OCI-LY7 (cell line): ENCODE results near the gene ARHGAP42. TPM values are rescaled to one million over a fixed set of nuclear protein-coding genes. Genes with fewer than 3 reads are reported as not detected.

Experiments
- BruUV-seq: library from RNA; stranded (reverse); fragments of 400-500 nt; replicated peaks from 2 replicates; lab custom pipeline; 2021; lab: Mats Ljungman, UMichigan
- CTCF ChIA-PET: fragments of 300-600 bp; sonication (Branson Sonifier 250); formaldehyde crosslinking; loops from one replicate; lab custom pipeline; 2022; ENCODE audit warnings: antibody characterized with exemption; ENCODE audit not compliant: unreplicated experiment; lab: Charles Lee
- POLR2A ChIA-PET: fragments of 300-600 bp; sonication (Branson Sonifier 250); formaldehyde crosslinking; loops from one replicate; lab custom pipeline; 2022; ENCODE audit warnings: antibody characterized with exemption; lab: Charles Lee
- DNase-seq: peaks from one replicate; pipeline ENCODE4 v3.0.0-alpha.2; 2015; ENCODE audit warnings: low spot score
- H2AFZ ChIP-seq: fragments of 200-600 bp; sonication (generic), shearing (Covaris generic); 2 replicates; pipeline ENCODE4 v1.6.1; 2014; ENCODE audit warnings: mild to moderate bottlenecking, antibody characterized with exemption, low read length, moderate library complexity
- H3K27ac ChIP-seq: fragments of 200-600 bp; sonication (generic); 2 replicates; pipeline ENCODE4 v1.5.1; 2014; ENCODE audit warnings: mixed run types, low read depth, mild to moderate bottlenecking, moderate library complexity, low read length, inconsistent platforms; ENCODE audit not compliant: poor library complexity, severe bottlenecking
- H3K36me3 ChIP-seq: fragments of 200-600 bp; sonication (generic); 2 replicates; pipeline ENCODE4 v1.6.1; 2014; ENCODE audit warnings: mild to moderate bottlenecking, antibody characterized with exemption, low read length, moderate library complexity, mixed read lengths; ENCODE audit not compliant: insufficient read depth
- H3K4me1 ChIP-seq: fragments of 200-600 bp; sonication (generic); 2 replicates; pipeline ENCODE4 v1.5.1; 2014; ENCODE audit warnings: mild to moderate bottlenecking, low read length; ENCODE audit not compliant: insufficient read depth, poor library complexity, severe bottlenecking
- H3K4me2 ChIP-seq: fragments of 200-600 bp; sonication (generic); 2 replicates; pipeline ENCODE4 v1.6.1; 2014; ENCODE audit warnings: mild to moderate bottlenecking, low read length
- H3K4me3 ChIP-seq: fragments of 200-600 bp; sonication (generic); 2 replicates; pipeline ENCODE4 v1.5.1; 2014; ENCODE audit warnings: mild to moderate bottlenecking, low read depth, low read length; ENCODE audit not compliant: poor library complexity, severe bottlenecking
- H3K79me2 ChIP-seq: fragments of 200-600 bp; sonication (generic); 2 replicates; pipeline ENCODE4 v1.6.1; 2016; ENCODE audit warnings: low read depth, mild to moderate bottlenecking, low read length, moderate library complexity, mixed read lengths; ENCODE audit not compliant: insufficient read depth
- H3K9me2 ChIP-seq: fragments of 200-600 bp; sonication (generic); 2 replicates; pipeline ENCODE4 v1.6.1; 2016; ENCODE audit warnings: mild to moderate bottlenecking, low read length, mixed read lengths; ENCODE audit not compliant: insufficient read depth
- H3K9me3 ChIP-seq: fragments of 200-600 bp; sonication (generic); 2 replicates; pipeline ENCODE4 v1.6.1; 2014; ENCODE audit warnings: mild to moderate bottlenecking, mixed run types, low read length, mixed read lengths
- H4K20me1 ChIP-seq: fragments of 200-600 bp; sonication (generic); 2 replicates; pipeline ENCODE4 v1.6.1; 2014; ENCODE audit warnings: mild to moderate bottlenecking, antibody characterized with exemption, low read length, moderate library complexity, mixed read lengths; ENCODE audit not compliant: insufficient read depth
- EZH2phosphoT487 ChIP-seq: fragments of 200-600 bp; sonication (generic); IDR thresholded peaks from 2 replicates; pipeline ENCODE4 v1.6.1; 2018; ENCODE audit warnings: low read depth, borderline replicate concordance, mild to moderate bottlenecking, mixed run types, antibody characterized with exemption, low read length, moderate library complexity, mixed read lengths
- intact Hi-C: fragments of 100-400 bp; cut with micrococcal nuclease; formaldehyde crosslinking; loops from one replicate; pipeline ENCODE4 v1.10.0; 2022; ENCODE audit not compliant: unreplicated experiment
- total RNA-seq, 2 experiments: library from RNA; depleted of rRNA in 1 of 2; stranded (reverse); fragments of >200 nt in 1 of 2; shearing (Covaris generic) in 1 of 2; gene quantifications; 2 replicates each; pipeline ENCODE4 v1.2.3, GENCODE V29; 2014 to 2022
- TF ChIP-seq, protein P1 (sequence below): fragments of 200-600 bp; sonication (generic); conservative IDR thresholded peaks from 2 replicates; pipeline ENCODE4 v1.5.1; 2014; ENCODE audit warnings: mild to moderate bottlenecking, antibody characterized with exemption, low read length, moderate library complexity, mixed read lengths

The ARHGAP42 gene
- total RNA-seq, 2 experiments from 2014 or later = not detected

DNA sequence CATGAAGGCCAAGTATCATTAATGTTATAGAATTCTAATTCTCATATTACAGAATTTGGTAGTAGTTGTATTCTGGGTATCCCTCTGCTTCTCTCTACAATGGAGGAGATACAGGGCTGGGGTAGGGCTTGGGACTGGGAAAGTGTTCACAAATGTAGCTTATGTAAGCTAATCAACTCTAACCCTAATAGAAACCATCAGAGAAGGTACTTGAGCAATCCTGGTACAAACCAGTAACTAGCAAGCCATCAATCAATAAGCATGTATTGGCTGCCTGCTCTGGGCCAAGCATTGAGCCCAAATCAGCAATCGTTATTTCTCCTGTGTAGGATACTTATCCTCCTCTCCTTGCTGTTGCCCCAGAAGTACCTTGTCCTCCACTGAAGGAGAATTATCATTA is 268.2 kb downstream of the ARHGAP42 start:
- ChIA-PET POLR2A (no interaction called here), CTCF (no interaction called here)
- H3K4me2 ChIP-seq = no peak overlapping the region
- no TSS peak for BruUV-seq
- H3K4me3 ChIP-seq = no peak overlapping the region
- H3K36me3 ChIP-seq = no peaks in the 10 kb centered on the region
- no peaks in the 10 kb centered on the region for H3K9me2 ChIP-seq
- H3K27ac ChIP-seq = no peak overlapping the region
- no peaks in the 10 kb centered on the region for H3K9me3 ChIP-seq
- no peaks in the 10 kb centered on the region for H3K79me2 ChIP-seq
- TF ChIP-seq EZH2phosphoT487 = no peak
- TF ChIP-seq, protein P1, sequence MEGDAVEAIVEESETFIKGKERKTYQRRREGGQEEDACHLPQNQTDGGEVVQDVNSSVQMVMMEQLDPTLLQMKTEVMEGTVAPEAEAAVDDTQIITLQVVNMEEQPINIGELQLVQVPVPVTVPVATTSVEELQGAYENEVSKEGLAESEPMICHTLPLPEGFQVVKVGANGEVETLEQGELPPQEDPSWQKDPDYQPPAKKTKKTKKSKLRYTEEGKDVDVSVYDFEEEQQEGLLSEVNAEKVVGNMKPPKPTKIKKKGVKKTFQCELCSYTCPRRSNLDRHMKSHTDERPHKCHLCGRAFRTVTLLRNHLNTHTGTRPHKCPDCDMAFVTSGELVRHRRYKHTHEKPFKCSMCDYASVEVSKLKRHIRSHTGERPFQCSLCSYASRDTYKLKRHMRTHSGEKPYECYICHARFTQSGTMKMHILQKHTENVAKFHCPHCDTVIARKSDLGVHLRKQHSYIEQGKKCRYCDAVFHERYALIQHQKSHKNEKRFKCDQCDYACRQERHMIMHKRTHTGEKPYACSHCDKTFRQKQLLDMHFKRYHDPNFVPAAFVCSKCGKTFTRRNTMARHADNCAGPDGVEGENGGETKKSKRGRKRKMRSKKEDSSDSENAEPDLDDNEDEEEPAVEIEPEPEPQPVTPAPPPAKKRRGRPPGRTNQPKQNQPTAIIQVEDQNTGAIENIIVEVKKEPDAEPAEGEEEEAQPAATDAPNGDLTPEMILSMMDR = no peak
- no peak overlapping the region for H2AFZ ChIP-seq
- no peaks in the 10 kb centered on the region for H4K20me1 ChIP-seq
- no peaks in the 10 kb centered on the region for H3K4me1 ChIP-seq
- intact Hi-C loops = no loop called here
- no peak for DNase-seq

DNA sequence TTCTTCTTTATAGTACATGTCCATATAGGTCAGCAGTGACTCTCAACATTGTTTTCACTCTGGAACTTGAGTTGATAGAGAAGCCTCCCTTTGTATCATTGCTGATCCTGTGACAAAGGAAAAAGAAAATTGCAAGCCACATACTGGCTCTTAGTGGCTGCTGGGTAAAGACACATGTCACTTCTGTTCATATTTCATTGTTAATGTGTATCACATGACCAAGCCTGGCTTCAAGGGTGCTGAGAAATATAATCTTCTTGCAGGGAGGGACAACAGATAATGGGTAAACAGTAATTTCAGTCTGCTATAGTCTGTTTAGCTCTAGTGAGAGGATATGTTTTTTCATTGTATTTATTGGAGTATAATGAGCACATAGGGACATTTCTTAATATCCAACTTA is 269.3 kb downstream of the ARHGAP42 start:
- CTCF ChIA-PET = no interaction called here
- BruUV-seq = no TSS peak
- POLR2A ChIA-PET = interaction anchor here (0.6 kb wide), 1 partner anchor 341 kb away, joined by 3 read pairs; no protein-coding TSS in a partner anchor
- Histone ChIP-seq H3K4me2 (no peak overlapping the region), H2AFZ (no peak overlapping the region), H3K36me3 (no peaks in the 10 kb centered on the region), H3K27ac (no peak overlapping the region), H4K20me1 (no peaks in the 10 kb centered on the region), H3K9me3 (no peaks in the 10 kb centered on the region), H3K79me2 (no peaks in the 10 kb centered on the region), H3K4me3 (no peak overlapping the region), H3K9me2 (no peaks in the 10 kb centered on the region), H3K4me1 (no peaks in the 10 kb centered on the region)
- TF ChIP-seq, protein P1 = no peak
- TF ChIP-seq EZH2phosphoT487 = no peak
- intact Hi-C loops = no loop called here
- DNase-seq = no peak

DNA sequence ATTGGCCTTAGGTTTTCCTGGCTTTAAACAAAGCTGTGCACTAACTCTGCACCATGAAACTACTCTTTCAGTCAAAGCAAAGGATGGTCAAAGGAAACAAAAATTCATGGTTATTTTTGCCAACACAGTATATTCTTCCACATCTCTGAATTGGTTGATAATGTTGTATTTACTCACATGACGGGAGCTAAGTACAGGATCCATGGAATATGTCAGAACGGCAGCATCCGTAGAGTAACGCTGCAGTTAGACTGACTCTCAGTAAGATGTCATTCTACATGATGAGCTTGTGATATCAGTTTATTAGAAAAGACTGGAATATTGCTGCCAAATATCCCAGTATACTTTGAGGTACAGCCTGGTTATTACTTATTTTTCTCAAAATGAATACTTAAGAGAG is 270.4 kb downstream of the ARHGAP42 start:
- H3K9me3 ChIP-seq = no peaks in the 10 kb centered on the region
- no peaks in the 10 kb centered on the region for H3K9me2 ChIP-seq
- no peak for DNase-seq
- ChIA-PET CTCF (no interaction called here), POLR2A (no interaction called here)
- H3K27ac ChIP-seq = no peak overlapping the region
- no peak overlapping the region for H3K4me2 ChIP-seq
- TF ChIP-seq, protein P1 = no peak
- TF ChIP-seq EZH2phosphoT487 = no peak
- H3K79me2 ChIP-seq = no peaks in the 10 kb centered on the region
- intact Hi-C loops = no loop called here
- no peaks in the 10 kb centered on the region for H4K20me1 ChIP-seq
- no peak overlapping the region for H3K4me3 ChIP-seq
- no TSS peak for BruUV-seq
- H3K36me3 ChIP-seq = no peaks in the 10 kb centered on the region
- no peaks in the 10 kb centered on the region for H3K4me1 ChIP-seq
- H2AFZ ChIP-seq = no peak overlapping the region
